Measurements from ENCODE around the gene DTX3.

GRCh38 chr12:57614178-57614947 is 9.7 kb downstream of the DTX3 start:
- TF ChIP-seq TAF1 (CRISPR knock-in tag; IDR thresholded peaks at IDR 0.05): no peak
- no peak for TF ChIP-seq HES4 (CRISPR knock-in tag; IDR thresholded peaks at IDR 0.05; ENCODE audit: borderline replicate concordance)

Measured in HepG2 (cell line).